GM18868 (cell line): ENCODE results near the gene EGR4.
A peak's percentile ranks its signal among the peaks of the same experiment; 100 is the strongest.

Experiments
- ATAC-seq: cut with Tn5 transposase; IDR thresholded peaks from one replicate; pipeline ENCODE4 v1.9.1; 2021; ENCODE audit warnings: mild to moderate bottlenecking, moderate library complexity; ENCODE audit not compliant: unreplicated experiment

EGR4 gene

GRCh38 chr2:73293534-73294171, at the start of gene EGR4:
EGR4 (minus strand) TSS chr2:73293548; CDS start chr2:73293317, 231 bp downstream.
- ATAC-seq = peak; percentile 97

- ATAC-seq = no peak
Observed at GRCh38 chr2:73341039-73341438, 47.7 kb upstream of the EGR4 start.

GRCh38 chr2:73339201-73339600, 45.9 kb upstream of the EGR4 start:
- ATAC-seq = no peak

- ATAC-seq = no peak
Observed at GRCh38 chr2:73337828-73338227, 44.5 kb upstream of the EGR4 start.

GRCh38 chr2:73334620-73335019, 41.3 kb upstream of the EGR4 start:
- no peak for ATAC-seq

- ATAC-seq = no peak
Observed at GRCh38 chr2:73334045-73334444, 40.7 kb upstream of the EGR4 start.

GRCh38 chr2:73333564-73333963, 40.2 kb upstream of the EGR4 start:
- no peak for ATAC-seq

GRCh38 chr2:73324126-73324725, 30.9 kb upstream of the EGR4 start:
- no peak for ATAC-seq

- no peak for ATAC-seq
Observed at GRCh38 chr2:73323551-73323950, 30.2 kb upstream of the EGR4 start.

GRCh38 chr2:73314441-73314840, 21.1 kb upstream of the EGR4 start:
- no peak for ATAC-seq

- ATAC-seq = no peak
Observed at GRCh38 chr2:73307720-73308119, 14.4 kb upstream of the EGR4 start.

- no peak for ATAC-seq
Observed at GRCh38 chr2:73301636-73302035, 8.3 kb upstream of the EGR4 start.

- ATAC-seq = no peak
Observed at GRCh38 chr2:73300926-73301325, 7.6 kb upstream of the EGR4 start.

GRCh38 chr2:73297586-73297985, 4.2 kb upstream of the EGR4 start:
- no peak for ATAC-seq

GRCh38 chr2:73297151-73297559, 3.8 kb upstream of the EGR4 start:
- ATAC-seq = no peak

GRCh38 chr2:73295751-73296400, 2.5 kb upstream of the EGR4 start:
- ATAC-seq = no peak

- ATAC-seq = no peak
Observed at GRCh38 chr2:73294239-73294638, 891 bp upstream of the EGR4 start.

GRCh38 chr2:73292906-73293533, 328 bp downstream of the EGR4 start:
- ATAC-seq = no peak

- ATAC-seq = no peak
Observed at GRCh38 chr2:73292316-73292905, 937 bp downstream of the EGR4 start.

- no peak for ATAC-seq
Observed at GRCh38 chr2:73291461-73292315, 1.7 kb downstream of the EGR4 start.

- no peak for ATAC-seq
Observed at GRCh38 chr2:73291093-73291460, 2.3 kb downstream of the EGR4 start.
